Activated CD8-positive, alpha-beta memory T cell treated with anti-CD3 and anti-CD28 coated beads for 36 hours (primary cell): ENCODE measurements around the gene ORM2. TPM values are rescaled to one million over a fixed set of nuclear protein-coding genes. Genes with fewer than 3 reads are reported as not detected.

Experiments
- CTCF ChIA-PET: fragments of 350-600 bp; sonication (Branson Sonifier 250); formaldehyde crosslinking; loops from one replicate; lab custom pipeline; 2021; ENCODE audit warnings: antibody characterized with exemption; lab: Charles Lee
- POLR2A ChIA-PET: fragments of 350-600 bp; sonication (Branson Sonifier 250); formaldehyde crosslinking; loops from one replicate; lab custom pipeline; 2021; ENCODE audit warnings: antibody characterized with exemption; lab: Charles Lee
- total RNA-seq, 2 experiments: library from RNA; stranded (reverse); gene quantifications; one replicate each; pipeline ENCODE4 v1.2.3, GENCODE V29; 2021

The ORM2 gene
- total RNA-seq, 2 experiments from 2014 or later, result not detected

DNA sequence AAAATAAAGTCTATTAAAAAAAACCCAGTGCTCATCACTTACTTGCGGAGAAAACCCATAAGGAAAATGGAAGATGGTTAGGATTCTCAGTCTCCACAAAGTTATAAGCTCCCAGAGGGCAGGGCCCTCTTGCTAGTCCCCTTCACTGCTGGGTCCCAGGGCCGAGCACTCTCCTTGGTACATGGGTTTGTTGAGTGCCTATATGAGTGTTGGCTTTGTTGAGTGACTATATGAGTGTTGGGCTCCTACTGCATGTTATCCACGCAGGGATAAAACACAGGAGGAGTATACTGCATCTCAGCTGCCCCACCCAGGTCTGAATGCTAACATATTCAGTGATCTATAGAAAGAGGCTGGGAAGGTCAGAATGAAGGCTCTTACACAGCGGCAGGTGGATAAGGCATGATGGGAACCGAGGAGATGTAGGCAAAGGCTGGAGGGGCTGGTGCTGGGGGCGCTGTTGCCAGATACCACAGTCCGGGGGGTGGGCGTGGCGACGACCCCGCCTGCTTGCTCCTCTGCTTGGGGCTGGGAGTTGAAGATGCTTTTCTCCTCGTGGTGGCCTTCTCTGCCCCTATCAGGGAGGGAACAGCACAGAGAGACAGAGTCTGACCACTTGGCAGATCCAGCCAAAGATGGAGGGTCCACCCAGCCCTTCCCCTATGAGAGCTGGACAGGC is 11.6 kb downstream of the ORM2 start:
- ChIA-PET CTCF (interaction anchor here (1.5 kb wide), 1 partner anchor 54 kb away, joined by 4 read pairs; no protein-coding TSS in a partner anchor), POLR2A (no interaction called here)

DNA sequence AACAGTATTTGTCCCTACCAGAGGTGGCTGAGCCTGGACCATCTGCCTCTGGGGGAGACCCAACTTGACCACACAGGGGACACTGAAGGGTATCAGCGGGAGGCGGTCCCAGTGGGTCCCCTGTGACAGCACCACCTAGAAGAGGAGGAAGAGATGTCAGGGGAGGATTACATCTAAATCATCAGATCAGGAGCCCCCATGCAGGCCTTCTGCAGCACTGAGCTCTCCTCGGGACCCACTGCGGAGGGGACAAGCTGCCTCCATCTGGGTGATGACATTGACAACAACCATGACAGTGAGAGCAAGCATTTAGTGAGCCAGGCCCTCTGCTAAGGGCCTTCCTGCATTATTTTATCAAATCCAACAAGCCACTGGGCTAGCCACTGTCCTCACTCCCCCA is 12.3 kb downstream of the ORM2 start:
- ChIA-PET POLR2A (no interaction called here), CTCF (no interaction called here)

DNA sequence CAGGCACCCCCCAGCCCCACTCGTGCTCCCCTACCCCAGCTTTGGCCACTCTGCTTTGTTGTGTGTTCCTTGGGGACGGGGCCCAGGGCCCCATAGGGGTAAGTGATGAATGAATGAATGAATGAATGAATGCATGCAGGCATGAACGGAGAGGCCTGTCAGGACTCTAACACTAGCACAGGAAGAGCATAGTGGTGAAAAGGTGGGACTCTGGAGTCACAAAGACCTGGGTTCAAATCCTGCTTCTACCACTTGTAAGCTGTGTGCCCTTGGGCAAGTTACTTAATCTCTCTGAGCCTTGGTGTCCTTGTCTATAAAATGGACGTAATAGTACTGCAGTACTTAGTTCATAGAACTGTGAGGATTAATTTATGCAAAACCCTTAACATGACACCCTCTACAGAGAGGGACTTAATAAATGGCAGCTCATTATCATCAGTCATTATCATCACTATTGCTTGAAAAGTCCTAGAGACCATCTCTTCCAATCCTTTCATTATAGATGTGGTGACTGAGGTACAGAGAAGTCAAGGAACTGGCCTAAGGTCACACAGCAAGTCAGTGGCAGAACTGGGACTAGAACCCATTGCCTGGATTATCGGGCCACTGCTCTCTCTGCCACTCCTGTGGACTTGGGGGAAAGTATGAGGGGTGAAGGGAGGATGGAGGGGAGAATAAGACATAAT is 13.2 kb downstream of the ORM2 start:
- ChIA-PET CTCF (no interaction called here), POLR2A (no interaction called here)

DNA sequence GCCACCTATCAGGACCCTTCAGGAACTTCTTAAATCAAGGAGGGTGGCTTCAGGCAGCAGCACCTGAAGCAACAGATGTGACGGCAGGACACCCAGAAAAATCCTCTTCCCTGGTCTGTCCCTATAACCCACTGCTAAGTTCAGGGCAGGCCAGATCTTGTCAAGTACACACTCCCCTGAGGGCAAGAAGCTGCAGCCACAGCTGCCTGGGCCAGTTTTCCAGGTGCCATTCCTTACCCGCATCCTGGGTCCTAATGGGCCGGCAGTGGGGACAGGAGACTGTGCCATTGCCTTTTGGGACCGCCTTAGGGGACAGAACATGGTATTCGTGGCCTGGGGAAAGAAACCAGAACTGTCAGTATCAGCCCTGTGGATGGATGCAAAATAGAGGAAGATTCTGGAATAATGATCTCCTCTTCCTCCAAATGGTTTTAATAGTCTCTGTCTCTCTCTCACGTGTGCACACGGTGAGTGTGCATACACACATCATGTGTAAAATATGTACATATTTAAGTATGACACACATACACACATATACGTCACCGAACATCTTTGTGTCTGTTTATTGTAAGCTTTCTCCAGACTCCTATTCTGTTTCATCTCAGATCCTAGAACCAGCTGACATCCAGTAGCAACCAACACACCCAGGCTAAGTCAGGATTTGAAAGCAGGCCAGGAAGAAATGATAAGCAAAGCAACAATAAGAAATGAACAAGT is 14.0 kb downstream of the ORM2 start:
- ChIA-PET POLR2A (no interaction called here), CTCF (interaction anchor here (0.6 to 1.3 kb wide), 2 partner anchors 47 to 61 kb away, joined by 3 to 4 read pairs; no protein-coding TSS in a partner anchor)

DNA sequence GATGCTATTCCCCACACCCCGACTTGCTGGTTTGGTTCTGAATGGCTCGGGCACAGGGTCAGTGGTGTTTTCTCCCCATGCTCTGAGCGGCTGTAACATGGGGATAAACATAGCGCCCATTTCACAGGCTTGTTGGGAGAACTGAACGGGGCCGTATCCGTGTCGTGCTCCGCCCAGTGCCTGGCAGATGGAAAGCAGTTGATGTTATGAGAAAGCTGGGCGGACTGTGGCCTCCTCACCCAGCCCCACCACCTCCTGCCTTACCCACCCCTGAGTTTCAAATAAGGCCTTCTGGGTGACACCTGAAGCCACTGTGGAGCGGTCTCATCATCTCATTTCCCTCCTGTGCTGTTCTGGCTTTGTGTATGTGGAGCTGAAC is 14.5 kb downstream of the ORM2 start:
- CTCF ChIA-PET, result interaction anchor here (0.6 to 1.3 kb wide), 2 partner anchors 47 to 61 kb away, joined by 3 to 4 read pairs; no protein-coding TSS in a partner anchor

DNA sequence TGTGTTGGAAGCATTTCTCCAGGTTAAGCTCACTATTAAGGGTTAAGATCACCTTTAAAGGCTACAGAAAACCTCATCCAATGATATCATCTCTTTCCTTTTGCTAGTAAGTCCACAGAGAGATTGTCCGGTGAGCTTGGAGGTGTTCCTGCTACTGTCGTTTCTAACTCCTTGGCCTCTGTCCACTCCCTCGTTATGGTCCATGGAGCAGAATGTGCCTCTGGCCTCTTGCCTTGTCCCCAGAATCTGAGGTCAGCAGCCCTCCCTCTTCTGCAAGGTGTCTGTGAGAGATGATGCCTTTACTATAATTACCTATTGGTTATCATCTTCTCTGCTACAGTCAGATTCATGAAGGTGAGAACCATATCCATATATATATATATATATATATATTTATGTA is 15.0 kb downstream of the ORM2 start:
- POLR2A ChIA-PET, result no interaction called here
- CTCF ChIA-PET, result interaction anchor here (0.7 to 1.3 kb wide), 2 partner anchors 60 to 1371 kb away, joined by 3 to 4 read pairs; no protein-coding TSS in a partner anchor

More for the DNA sequence above, 14.5 kb downstream of the ORM2 start:
- POLR2A ChIA-PET, result no interaction called here

DNA sequence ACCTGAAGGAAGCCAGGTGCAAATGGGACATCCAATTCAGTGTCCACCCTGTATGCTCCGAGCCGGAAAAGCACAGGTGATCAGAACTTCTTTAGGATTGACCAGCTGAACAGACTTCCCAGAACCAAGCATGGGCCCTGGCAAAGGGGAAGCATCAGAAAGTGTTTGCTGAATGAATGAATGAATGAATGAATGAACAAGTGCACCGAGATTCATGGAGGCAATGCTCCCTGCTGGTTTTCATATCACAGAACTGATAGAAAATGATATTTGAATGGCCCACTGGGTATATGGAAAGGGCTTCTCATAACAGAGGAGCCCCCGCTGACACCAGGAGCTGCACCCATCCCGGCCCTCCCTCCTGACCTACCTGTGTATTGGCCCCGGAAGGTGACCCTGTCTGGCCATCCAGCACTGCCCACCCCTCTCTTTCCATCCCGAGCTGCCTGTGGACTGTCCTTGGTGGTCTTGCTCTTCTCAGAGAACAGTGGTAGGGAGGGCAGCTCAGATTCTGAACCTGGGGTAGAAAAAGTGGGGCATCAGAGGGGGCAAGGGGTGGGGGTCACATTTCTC is 15.9 kb downstream of the ORM2 start:
- POLR2A ChIA-PET, result interaction anchor here (0.5 kb wide), 1 partner anchor 52 kb away, joined by 3 read pairs; no protein-coding TSS in a partner anchor
- CTCF ChIA-PET, result interaction anchor here (0.7 kb wide), 1 partner anchor 1372 kb away, joined by 3 read pairs; no protein-coding TSS in a partner anchor

DNA sequence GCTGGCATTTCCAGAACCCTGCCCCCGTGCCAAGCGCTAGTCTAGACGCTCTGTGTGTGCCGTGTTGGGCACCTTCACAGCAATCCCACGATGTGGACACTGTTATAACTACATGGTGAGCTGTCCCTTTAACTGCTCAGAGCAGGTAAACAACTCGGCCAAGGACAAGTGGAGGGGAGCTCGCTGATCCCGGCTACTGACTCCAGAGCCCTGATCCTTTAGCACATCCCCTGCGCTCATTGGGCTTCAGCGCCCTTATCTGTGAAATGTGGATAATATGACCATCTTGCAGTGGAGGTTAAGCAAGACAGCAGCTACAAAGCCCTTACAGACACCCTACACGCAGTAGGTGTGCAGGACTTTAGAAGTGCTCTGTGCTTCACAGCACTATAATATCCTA is 16.5 kb downstream of the ORM2 start:
- ChIA-PET POLR2A (no interaction called here), CTCF (interaction anchor here (1.1 kb wide), 1 partner anchor 51 kb away, joined by 4 read pairs; no protein-coding TSS in a partner anchor)

DNA sequence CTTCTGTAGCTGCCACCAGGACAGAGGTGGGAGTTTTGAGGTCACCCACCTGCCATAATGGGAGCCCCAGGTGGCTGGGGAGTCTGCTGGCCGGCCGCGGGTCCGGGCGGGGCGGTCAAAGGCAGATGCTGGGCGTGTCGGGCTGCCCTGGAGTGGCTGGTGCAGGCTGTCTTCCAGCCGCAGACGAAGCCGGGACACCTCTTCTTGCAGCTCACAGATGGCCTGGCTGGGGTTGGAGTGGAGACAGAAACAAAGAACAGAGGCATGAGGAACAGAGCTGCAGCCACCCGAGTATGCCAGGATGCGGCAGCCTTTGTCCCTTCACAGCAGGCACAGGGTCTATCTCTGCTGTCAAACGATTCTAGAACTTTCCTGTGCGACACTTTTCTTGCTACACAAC is 18.0 kb downstream of the ORM2 start:
- ChIA-PET CTCF (interaction anchor here (0.7 to 2.5 kb wide), 5 partner anchors 8 to 51 kb away, joined by 3 to 12 read pairs (median 3); partner anchors contain the start of gene AKNA), POLR2A (no interaction called here)

DNA sequence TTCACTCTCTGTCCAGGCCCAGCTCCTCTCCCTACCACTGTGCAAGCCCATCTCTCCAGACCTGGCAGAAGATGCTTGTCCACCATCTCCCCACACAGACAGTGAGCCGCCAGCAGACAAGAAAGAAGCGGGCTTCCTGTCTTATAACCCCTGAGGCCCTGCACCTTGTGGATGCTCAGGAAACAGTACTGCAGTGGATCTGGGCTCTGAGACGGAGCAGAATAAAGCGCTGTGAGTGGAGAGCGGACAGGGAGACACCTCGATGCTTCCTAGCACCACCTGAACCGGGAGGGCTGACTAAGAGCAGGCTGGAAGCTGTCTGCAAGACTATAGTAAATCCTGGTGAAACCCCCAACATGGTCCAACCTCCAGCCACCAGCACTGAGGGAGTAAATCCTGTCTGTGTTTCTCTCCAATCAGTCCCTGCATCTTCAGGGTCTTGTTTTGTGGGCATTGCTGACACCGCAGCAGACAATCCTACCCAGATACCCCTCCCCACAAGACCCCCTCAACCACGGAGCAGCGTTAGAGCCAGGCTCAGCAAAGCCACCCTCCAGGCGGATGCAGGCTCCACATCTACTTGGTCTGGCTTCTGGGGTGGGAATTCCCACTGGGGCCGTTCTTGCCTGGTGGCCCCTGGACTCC is 18.7 kb downstream of the ORM2 start:
- ChIA-PET POLR2A (interaction anchor here (0.6 to 3.1 kb wide), 3 partner anchors 16 to 38 kb away, joined by 3 to 48 read pairs (median 3); partner anchors contain the start of gene AKNA), CTCF (interaction anchor here (0.8 to 2.7 kb wide), 11 partner anchors 9 to 57 kb away, joined by 3 to 20 read pairs (median 4); partner anchors contain the start of gene AKNA)

DNA sequence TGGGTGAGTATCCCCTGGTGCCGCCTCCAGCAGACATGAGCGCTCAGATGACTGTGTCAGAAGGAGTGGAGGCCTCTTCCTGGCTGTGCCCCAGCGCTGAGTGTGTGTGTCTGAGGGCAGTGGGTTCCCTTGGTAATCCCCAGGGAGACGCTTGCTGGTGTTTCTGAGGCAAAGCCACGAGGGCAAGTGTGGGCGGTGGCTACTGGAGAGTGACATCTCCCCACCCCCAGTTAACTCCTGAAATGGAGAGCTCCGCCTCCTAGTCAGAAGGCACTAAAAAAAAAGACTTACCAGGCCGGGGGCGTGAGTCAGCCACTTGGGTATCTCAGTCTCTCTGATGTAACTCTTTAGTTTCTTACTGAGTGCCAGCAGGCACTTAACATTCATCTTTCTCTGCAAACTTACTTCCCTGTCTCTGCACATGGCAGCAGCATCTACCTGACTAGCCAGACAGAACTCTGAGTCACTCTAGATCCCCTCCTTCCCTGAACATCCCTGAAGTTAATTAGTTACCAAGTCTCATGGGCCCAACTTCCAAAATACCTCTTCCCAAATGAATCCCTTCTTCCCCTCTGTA is 19.3 kb downstream of the ORM2 start:
- CTCF ChIA-PET, result interaction anchor here (0.8 to 2.7 kb wide), 11 partner anchors 10 to 57 kb away, joined by 3 to 20 read pairs (median 4); partner anchors contain the start of gene AKNA
- POLR2A ChIA-PET, result interaction anchor here (0.6 to 3.1 kb wide), 5 partner anchors 15 to 41 kb away, joined by 3 to 48 read pairs (median 3); partner anchors contain the start of gene AKNA

DNA sequence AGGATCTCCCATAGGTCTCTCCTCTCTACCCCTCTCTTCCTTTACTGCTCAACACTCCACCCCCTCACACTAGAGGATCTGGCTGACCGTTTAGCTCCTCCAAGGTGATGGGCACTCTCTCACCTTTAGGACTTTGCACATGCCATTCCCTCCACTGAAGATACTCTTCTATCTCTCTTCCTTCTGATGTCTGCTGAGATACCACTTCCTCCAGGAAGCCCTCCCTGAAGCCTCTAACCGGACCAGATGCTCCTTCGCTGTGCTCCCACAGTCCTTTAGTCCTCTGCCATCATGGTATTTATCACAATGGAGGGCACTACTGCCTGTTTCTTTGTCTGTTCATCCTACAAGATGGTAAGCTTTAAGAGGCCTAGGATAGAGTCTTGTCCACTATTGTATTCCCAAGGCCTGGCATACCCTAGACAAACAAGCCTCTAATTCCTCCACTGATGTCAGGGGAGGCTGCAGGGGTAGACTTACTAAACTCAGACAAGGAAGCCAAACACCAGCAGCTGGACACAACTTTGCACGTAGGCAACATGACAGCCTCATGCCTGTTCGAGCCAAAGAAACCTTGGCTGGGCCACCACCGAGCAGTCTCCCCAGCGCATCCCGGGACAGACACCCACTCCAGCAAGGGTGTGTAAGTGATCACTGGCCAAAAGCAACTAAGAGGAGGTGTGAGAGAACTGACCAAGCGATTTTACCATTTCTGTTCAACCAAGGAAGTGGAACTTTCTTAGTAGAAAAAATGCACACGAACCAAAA is 20.2 kb downstream of the ORM2 start:
- CTCF ChIA-PET, result interaction anchor here (0.9 to 2.7 kb wide), 9 partner anchors 11 to 238 kb away, joined by 3 to 20 read pairs (median 4); partner anchors contain the start of genes AKNA and ATP6V1G1
- POLR2A ChIA-PET, result interaction anchor here (0.8 to 3.1 kb wide), 5 partner anchors 15 to 155 kb away, joined by 3 to 48 read pairs (median 3); partner anchors contain the start of gene AKNA

DNA sequence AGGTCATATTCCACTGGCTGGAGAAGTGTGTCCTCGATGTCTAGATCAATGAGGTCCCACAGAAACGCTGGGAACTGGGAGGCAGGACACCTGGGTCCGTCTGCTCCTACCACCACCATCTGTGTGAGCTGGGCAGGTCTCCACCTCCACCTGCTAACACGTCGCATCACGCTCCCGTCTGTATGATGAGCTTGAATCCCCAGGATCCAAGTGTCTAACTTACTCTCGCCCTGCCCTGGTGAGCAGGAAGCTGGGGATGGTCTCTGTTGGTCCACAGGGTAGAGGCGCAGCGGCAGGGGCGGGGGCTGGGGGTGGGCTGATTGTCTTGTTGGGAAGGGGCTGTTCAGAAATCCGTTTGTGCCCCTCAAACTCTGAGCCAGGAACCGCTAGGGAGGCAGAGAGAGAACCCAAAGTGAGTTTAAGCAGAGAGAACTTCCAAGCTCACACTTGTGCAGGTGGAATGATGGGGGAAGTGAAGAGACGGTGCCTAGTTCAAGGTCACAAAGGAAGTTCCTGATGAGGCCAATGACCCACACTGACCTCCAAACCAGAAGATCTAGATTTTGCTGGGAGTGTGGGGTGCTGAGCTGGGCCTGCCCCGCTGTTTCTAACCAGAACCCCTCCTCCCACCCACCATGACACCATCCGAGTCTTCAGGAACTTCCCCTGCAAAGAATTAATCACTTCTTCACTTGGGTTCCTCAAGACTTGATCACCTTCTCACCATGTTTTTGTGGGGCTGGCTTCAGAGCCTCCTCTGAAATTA is 21.1 kb downstream of the ORM2 start:
- ChIA-PET CTCF (interaction anchor here (0.9 to 2.7 kb wide), 8 partner anchors 11 to 237 kb away, joined by 3 to 20 read pairs (median 4); partner anchors contain the start of genes AKNA and ATP6V1G1), POLR2A (interaction anchor here (0.8 to 3.1 kb wide), 5 partner anchors 13 to 154 kb away, joined by 3 to 48 read pairs (median 3); partner anchors contain the start of gene AKNA)

DNA sequence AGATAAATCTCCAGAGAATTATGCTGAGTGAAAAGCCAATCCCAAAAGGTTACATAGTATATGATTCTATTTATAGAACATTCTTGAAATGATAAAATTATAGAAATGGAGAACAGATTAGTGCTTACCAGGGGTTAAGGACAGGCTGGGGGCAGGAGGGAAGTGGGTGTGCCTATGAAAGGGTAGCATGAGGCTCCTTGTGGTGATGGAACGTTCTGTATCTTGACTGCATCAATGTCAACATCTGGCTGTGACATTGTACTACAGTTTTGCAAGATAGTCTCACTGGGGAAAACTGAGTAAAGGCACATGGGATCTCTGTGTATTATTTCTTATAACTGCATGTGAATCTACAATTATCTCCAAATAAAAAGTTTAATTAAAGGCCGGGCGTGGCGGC is 22.3 kb downstream of the ORM2 start:
- ChIA-PET CTCF (interaction anchor here (0.7 to 1.3 kb wide), 3 partner anchors 11 to 21 kb away, joined by 3 to 4 read pairs (median 3); no protein-coding TSS in a partner anchor), POLR2A (no interaction called here)

DNA sequence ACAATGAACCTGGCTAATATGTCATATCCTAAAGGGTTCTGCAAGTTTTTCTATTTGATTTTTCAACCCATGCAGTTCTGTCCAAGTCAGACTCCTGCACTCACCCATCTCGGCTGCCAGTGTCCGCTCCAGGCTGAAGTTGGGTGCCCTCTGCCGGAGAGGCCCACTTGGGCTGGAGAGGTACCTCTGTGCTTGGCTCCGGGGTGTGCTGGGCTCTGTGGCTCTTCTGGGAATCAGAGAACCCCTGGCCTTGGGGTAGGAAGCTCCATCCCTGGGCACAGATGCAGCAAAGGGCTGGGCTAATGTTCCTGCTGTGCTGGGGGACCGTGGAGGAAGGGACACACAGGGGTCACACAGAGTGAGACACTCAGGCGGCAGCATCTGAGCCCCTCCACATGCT is 26.2 kb downstream of the ORM2 start:
- ChIA-PET CTCF (interaction anchor here (0.9 to 1.2 kb wide), 4 partner anchors 12 to 50 kb away, joined by 3 to 5 read pairs (median 3); no protein-coding TSS in a partner anchor), POLR2A (no interaction called here)

DNA sequence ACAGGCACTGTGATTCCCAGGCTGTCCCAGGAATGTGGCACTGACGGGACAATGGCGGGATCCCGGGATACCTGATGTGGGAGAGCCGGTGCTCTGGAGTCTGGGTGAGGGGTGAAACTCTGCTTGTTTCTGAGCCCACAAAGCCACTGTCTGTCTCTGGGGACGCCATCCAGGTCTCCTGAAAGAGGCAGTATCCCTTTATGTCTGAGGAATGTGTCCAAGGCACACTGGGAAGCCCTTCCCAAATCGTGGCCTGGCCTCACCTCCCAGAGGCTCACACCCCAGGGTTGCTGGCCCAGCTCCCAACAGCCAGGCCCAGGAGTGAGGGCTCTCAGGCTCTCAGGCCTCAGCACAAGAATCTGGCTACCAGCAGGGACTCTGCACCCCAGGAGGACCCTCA is 27.1 kb downstream of the ORM2 start:
- CTCF ChIA-PET, result interaction anchor here (0.9 to 1.0 kb wide), 2 partner anchors 29 to 49 kb away, joined by 3 to 5 read pairs; no protein-coding TSS in a partner anchor
- POLR2A ChIA-PET, result no interaction called here
